Fibroblast of the aortic adventitia (primary cell): ENCODE data around the gene EIF3I. TPM values are rescaled to one million over a fixed set of nuclear protein-coding genes. Genes with fewer than 3 reads are reported as not detected.

Source experiments
- DNase-seq: peaks from one replicate; pipeline ENCODE4 v3.0.0-alpha.2; 2010; ENCODE audit warnings: low read depth
- H3K4me3 ChIP-seq: 2 replicates; pipeline ENCODE4 v1.5.1; 2011; ENCODE audit warnings: low read depth, mild to moderate bottlenecking, control low read depth, low read length, moderate library complexity
- total RNA-seq: library from RNA; depleted of rRNA; stranded (reverse); fragments of >200 nt; gene quantifications from 2 replicates; pipeline ENCODE4 v1.2.3, GENCODE V29; 2012; ENCODE audit warnings: low replicate concordance
- TF ChIP-seq, protein P1 (sequence below): IDR thresholded peaks from 2 replicates; pipeline ENCODE4 v1.5.1; 2011; ENCODE audit warnings: mild to moderate bottlenecking, low read length, control low read depth, inconsistent platforms; ENCODE audit not compliant: insufficient read depth

The EIF3I gene
- total RNA-seq, 1 donor = 284 TPM

DNA sequence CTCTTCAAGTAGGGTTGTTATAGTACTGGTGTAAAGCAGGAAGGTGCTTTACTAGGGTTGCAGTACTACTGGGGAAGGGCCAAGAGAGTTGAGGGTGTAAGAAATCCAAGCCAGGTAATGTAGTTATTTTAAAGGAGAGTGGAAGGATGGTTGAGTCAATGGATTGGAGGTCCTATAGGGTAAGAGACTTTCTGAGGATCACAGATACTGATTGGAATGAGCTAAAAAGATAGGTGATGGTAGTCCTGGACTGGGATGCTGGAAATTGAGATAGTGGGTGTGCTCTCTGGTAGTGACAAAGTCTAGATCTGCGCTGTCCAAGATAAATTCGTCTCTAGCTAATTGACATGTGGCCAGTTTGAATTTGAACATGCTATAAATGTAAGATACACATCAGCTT is 35.7 kb upstream of the EIF3I start:
- no peak overlapping the region for H3K4me3 ChIP-seq
- TF ChIP-seq, protein P1, sequence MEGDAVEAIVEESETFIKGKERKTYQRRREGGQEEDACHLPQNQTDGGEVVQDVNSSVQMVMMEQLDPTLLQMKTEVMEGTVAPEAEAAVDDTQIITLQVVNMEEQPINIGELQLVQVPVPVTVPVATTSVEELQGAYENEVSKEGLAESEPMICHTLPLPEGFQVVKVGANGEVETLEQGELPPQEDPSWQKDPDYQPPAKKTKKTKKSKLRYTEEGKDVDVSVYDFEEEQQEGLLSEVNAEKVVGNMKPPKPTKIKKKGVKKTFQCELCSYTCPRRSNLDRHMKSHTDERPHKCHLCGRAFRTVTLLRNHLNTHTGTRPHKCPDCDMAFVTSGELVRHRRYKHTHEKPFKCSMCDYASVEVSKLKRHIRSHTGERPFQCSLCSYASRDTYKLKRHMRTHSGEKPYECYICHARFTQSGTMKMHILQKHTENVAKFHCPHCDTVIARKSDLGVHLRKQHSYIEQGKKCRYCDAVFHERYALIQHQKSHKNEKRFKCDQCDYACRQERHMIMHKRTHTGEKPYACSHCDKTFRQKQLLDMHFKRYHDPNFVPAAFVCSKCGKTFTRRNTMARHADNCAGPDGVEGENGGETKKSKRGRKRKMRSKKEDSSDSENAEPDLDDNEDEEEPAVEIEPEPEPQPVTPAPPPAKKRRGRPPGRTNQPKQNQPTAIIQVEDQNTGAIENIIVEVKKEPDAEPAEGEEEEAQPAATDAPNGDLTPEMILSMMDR = no peak

DNA sequence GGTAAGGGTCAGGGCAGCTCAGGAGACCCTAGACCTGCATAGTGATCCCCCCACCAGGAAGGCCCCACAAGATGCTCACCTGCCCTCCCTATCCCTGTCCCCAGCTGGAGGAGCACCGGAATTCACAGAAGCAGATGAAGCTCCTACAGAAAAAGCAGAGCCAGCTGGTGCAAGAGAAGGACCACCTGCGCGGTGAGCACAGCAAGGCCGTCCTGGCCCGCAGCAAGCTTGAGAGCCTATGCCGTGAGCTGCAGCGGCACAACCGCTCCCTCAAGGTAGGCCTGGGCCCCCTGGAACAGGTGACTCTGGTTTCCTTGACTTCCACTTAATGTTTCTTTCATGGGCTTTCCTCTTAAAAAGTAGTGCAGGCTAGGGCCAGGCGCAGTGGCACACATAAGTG is 34.4 kb upstream of the EIF3I start:
- TF ChIP-seq, protein P1 = no peak
- no peak for DNase-seq
- no peak overlapping the region for H3K4me3 ChIP-seq

More for the DNA sequence above, 35.7 kb upstream of the EIF3I start:
- DNase-seq = no peak

DNA sequence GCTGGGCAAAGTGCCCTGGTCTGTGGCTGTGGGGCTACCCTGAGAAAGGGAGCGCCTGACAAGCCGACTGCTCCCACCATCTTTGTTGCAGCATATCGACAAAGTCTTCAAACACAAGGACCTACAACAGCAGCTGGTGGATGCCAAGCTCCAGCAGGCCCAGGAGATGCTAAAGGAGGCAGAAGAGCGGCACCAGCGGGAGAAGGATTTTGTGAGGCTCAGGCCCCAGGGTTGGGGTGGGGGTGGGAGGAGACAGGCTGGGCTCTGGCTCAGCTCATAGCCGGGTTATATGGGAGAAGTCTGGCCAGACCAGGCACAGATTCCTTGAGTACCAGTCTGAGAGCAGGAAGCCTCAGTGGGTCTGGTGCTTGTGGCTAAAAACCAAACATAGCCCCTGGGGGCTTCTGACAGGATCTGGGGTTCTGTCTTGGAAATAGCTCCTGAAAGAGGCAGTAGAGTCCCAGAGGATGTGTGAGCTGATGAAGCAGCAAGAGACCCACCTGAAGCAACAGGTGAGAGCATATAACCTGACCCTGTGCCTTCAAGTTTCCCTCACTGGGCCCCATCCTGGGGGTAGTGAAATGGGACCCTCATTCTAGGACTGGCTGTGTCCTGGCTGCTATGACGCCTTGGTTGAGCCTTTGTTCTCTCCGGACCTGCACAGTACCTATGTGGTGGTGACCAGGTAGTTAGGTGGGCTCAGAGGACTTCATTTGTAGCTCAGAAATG is 29.8 kb upstream of the EIF3I start:
- TF ChIP-seq, protein P1 = no peak
- H3K4me3 ChIP-seq = no peak overlapping the region
- DNase-seq = no peak

DNA sequence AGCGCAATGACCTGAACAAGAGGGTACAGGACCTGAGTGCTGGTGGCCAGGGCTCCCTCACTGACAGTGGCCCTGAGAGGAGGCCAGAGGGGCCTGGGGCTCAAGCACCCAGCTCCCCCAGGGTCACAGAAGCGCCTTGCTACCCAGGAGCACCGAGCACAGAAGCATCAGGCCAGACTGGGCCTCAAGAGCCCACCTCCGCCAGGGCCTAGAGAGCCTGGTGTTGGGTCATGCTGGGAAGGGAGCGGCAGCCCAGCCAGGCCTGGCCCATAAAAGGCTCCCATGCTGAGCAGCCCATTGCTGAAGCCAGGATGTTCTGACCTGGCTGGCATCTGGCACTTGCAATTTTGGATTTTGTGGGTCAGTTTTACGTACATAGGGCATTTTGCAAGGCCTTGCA is 27.2 kb upstream of the EIF3I start:
- TF ChIP-seq, protein P1 = no peak

DNA sequence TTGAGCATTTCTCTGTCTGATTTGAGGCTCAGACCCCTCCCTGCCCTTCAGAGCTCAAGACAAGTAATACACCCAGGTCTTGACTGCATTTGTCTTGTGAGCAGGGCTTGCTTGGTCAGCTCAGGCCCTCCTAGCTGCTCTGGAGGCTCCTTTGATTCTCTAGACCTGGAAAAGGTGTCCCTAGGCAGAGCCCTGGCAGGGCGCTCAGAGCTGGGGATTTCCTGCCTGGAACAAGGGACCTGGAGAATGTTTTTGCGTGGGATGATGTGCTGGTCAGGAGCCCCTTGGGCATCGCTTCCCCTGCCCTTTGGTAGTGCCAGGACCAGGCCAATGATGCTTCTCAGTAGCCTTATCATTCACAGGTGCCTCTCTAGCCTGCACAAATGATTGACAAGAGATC is 26.7 kb upstream of the EIF3I start:
- H3K4me3 ChIP-seq = no peak overlapping the region
- DNase-seq = no peak
- TF ChIP-seq, protein P1 = no peak

More for the DNA sequence above, 27.2 kb upstream of the EIF3I start:
- no peak overlapping the region for H3K4me3 ChIP-seq
- no peak for DNase-seq

DNA sequence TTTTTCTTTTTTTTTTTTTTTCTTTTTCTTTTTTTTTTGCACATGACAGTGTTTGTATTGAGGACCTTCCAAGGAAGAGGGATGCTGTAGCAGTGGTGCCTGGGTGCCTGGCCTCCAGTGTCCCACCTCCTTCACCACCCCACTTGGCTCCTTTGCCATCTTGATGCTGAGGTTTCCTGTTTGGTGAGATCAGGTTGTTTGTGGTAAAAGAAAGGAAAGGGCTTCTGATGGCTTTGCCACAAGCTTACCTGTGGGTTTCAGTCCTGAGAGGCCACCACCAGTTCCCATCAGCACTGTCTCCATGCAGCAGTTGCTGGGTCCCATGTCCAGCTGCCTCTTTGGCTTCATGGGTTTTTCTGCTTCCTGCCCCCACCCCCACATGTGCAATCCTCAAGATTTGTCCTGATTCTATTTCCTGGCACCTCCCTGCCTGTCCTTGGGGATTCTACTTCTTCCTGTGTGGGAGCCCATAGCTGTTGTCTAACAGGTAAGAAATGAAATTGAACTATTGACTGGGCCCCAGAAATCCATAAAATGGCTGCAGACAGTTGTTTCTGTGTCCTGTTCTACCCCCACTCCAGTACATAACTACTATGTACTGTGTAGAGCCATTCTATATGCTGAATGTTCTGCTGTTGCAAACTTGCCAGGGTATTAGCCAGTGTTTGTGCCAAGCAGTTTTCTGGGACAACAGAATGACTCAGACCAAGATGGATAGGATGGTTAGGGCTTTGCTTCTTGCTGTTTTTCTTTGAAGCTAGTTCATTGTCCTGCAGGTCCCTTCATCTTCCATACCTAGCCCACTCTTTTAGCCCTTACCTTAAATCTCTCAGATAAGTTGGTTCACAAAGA is 26.0 kb upstream of the EIF3I start:
- peak; percentile 47 for DNase-seq
- TF ChIP-seq, protein P1 = no peak

More for the DNA sequence above, 26.0 kb upstream of the EIF3I start:
- no peak overlapping the region for H3K4me3 ChIP-seq
